ENCODE results near the gene VAV3. TPM values are rescaled to one million over a fixed set of nuclear protein-coding genes. Genes with fewer than 3 reads are reported as not detected.

VAV3 gene
- total RNA-seq, 1 experiment from 2014 or later: not detected

- TF ChIP-seq ZFX (IDR thresholded peaks at IDR 0.05) (no peak), SP1 (IDR thresholded peaks at IDR 0.05; ENCODE audit: low read depth) (no peak), CTCF (IDR thresholded peaks at IDR 0.05 in 2 of 3, conservative IDR thresholded peaks at IDR 0.05 in 1 of 3; ENCODE audit: borderline replicate concordance in 1 of 3, insufficient read depth in 1 of 3, low read depth in 2 of 3, low read length in 2 of 3) (peak in 1 of 3 experiments; percentile 12; a peak in 1 of 6 replicates), ELF1 (IDR thresholded peaks at IDR 0.05; ENCODE audit: borderline replicate concordance, low read depth) (no peak), JUND (IDR thresholded peaks at IDR 0.05) (no peak), RAD21 (IDR thresholded peaks at IDR 0.05; ENCODE audit: low read depth) (peak; percentile 16; the same call in 1 of the 2 replicates)
- no peaks in the 10 kb centered on the region for H3K4me1 ChIP-seq (ENCODE audit: control insufficient read depth in 1 of 2, insufficient read depth in 2 of 2, low read length in 2 of 2)
- BruUV-seq (replicated peaks): no TSS peak
- 0 out of 2 replicates have a peak, but pooled peaks cover 4% of the 10 kb centered on the region for H3K27me3 ChIP-seq (ENCODE audit: insufficient read depth, low read length)
- H3K9me3 ChIP-seq (ENCODE audit: control insufficient read depth in 1 of 2, insufficient read depth in 1 of 2, low read depth in 1 of 2, low read length in 2 of 2): no peaks in the 10 kb centered on the region
- H2AFZ ChIP-seq (ENCODE audit: low read depth, low read length, poor library complexity, severe bottlenecking): no peak overlapping the region
- DNase-seq (ENCODE audit: low read depth, low spot score) (no peak), ATAC-seq (no peak)
- ChIA-PET POLR2A (no interaction called here), RAD21 (ENCODE audit: low non-redundant PET in 1 of 2, low total read pairs in 2 of 2, uncharacterized antibody in 2 of 2, unreplicated experiment in 2 of 2) (no interaction called here), CTCF (interaction anchor here (0.8 to 1.6 kb wide), 2 partner anchors 338 to 340 kb away, joined by 3 read pairs; no protein-coding TSS in a partner anchor)
- H3K27ac ChIP-seq (ENCODE audit: low read depth, low read length): no peak overlapping the region
- H4K20me1 ChIP-seq (ENCODE audit: insufficient read depth): no peaks in the 10 kb centered on the region
- H3K9ac ChIP-seq (ENCODE audit: low read length): no peak overlapping the region
- no peaks in the 10 kb centered on the region for H3K36me3 ChIP-seq (ENCODE audit: control insufficient read depth in 1 of 2, insufficient read depth in 2 of 2, low read length in 2 of 2)
- H3K9me2 ChIP-seq (ENCODE audit: insufficient read depth): no peaks in the 10 kb centered on the region
- no peak overlapping the region for H3K4me2 ChIP-seq (ENCODE audit: low read length)
- intact Hi-C loops (cut with micrococcal nuclease): loop anchor here (1.0 to 10.0 kb wide), 3 partner anchors 338 to 1108 kb away; no protein-coding TSS in a partner anchor
- no peak overlapping the region for H3K4me3 ChIP-seq (replicated peaks in 1 of 2; ENCODE audit: low read depth in 1 of 2, low read length in 2 of 2)
- no peaks in the 10 kb centered on the region for H3K79me2 ChIP-seq (ENCODE audit: insufficient read depth, low read length)
Measured at GRCh38 chr1:107787299-107787698, 177.7 kb downstream of the VAV3 start.

DNA sequence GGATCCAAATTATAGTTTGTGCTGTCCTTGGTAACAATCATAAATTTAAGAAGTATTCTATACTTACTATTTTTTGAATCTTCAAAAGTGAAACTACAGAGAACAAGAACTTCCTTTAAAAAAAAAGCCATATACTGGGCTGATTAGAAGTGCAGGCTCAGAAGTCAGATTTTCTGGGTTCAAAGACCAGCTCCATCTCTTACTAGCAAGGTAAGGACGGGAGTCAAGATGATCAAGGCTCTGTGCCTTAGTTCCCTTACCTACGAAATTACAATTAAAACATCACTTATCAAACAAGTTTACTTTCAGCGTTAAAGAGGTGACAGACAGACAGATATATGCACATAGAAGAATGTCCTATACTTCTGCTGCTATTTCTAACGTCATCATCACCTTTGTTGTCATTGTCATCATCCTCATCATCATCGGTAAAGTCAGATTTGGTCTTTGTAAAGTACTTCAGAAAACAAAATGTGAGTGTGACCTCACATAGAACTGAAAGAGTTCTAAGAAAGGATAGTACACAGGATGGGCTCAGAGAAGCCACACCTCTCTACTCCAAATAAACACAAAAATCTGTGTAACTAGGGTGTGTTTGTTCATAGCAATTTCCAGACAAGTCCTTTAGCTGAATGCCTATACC, 178.7 kb downstream of the VAV3 start:
- TF ChIP-seq POLR2AphosphoS5 (IDR thresholded peaks at IDR 0.05; ENCODE audit: low read depth, low read length): no peak
- TF ChIP-seq MAX (IDR thresholded peaks at IDR 0.05): no peak
- no peak for TF ChIP-seq YY1 (IDR thresholded peaks at IDR 0.05; ENCODE audit: extremely low read depth, insufficient replicate concordance, low read depth, low read length)
- no peak for TF ChIP-seq RAD21 (IDR thresholded peaks at IDR 0.05; ENCODE audit: low read depth)
- no peak for TF ChIP-seq FOSL1 (IDR thresholded peaks at IDR 0.05; ENCODE audit: low read depth)
- no peak for TF ChIP-seq ZNF274 (IDR thresholded peaks at IDR 0.05; ENCODE audit: low read depth, low read length)
- TF ChIP-seq ATF3 (IDR thresholded peaks at IDR 0.05): no peak
- TF ChIP-seq, protein P1, sequence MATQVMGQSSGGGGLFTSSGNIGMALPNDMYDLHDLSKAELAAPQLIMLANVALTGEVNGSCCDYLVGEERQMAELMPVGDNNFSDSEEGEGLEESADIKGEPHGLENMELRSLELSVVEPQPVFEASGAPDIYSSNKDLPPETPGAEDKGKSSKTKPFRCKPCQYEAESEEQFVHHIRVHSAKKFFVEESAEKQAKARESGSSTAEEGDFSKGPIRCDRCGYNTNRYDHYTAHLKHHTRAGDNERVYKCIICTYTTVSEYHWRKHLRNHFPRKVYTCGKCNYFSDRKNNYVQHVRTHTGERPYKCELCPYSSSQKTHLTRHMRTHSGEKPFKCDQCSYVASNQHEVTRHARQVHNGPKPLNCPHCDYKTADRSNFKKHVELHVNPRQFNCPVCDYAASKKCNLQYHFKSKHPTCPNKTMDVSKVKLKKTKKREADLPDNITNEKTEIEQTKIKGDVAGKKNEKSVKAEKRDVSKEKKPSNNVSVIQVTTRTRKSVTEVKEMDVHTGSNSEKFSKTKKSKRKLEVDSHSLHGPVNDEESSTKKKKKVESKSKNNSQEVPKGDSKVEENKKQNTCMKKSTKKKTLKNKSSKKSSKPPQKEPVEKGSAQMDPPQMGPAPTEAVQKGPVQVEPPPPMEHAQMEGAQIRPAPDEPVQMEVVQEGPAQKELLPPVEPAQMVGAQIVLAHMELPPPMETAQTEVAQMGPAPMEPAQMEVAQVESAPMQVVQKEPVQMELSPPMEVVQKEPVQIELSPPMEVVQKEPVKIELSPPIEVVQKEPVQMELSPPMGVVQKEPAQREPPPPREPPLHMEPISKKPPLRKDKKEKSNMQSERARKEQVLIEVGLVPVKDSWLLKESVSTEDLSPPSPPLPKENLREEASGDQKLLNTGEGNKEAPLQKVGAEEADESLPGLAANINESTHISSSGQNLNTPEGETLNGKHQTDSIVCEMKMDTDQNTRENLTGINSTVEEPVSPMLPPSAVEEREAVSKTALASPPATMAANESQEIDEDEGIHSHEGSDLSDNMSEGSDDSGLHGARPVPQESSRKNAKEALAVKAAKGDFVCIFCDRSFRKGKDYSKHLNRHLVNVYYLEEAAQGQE (IDR thresholded peaks at IDR 0.05; ENCODE audit: low read depth): no peak
- TF ChIP-seq CEBPB (IDR thresholded peaks at IDR 0.05; ENCODE audit: low read depth): no peak
- ChIA-PET POLR2A (no interaction called here), RAD21 (ENCODE audit: low non-redundant PET in 1 of 2, low total read pairs in 2 of 2, uncharacterized antibody in 2 of 2, unreplicated experiment in 2 of 2) (no interaction called here), CTCF (interaction anchor here (1.6 kb wide), 1 partner anchor 339 kb away, joined by 3 read pairs; no protein-coding TSS in a partner anchor)
- intact Hi-C loops (cut with micrococcal nuclease): loop anchor here (5.0 to 10.0 kb wide), 2 partner anchors 856 to 1108 kb away; no protein-coding TSS in a partner anchor
- no peaks in the 10 kb centered on the region for H3K9me2 ChIP-seq (ENCODE audit: insufficient read depth)
- H3K9ac ChIP-seq (ENCODE audit: low read length): no peak overlapping the region
- H4K20me1 ChIP-seq (ENCODE audit: insufficient read depth): no peaks in the 10 kb centered on the region
- no peaks in the 10 kb centered on the region for H3K9me3 ChIP-seq (ENCODE audit: control insufficient read depth in 1 of 2, insufficient read depth in 1 of 2, low read depth in 1 of 2, low read length in 2 of 2)
- H3K36me3 ChIP-seq (ENCODE audit: control insufficient read depth in 1 of 2, insufficient read depth in 2 of 2, low read length in 2 of 2): no peaks in the 10 kb centered on the region
- no peaks in the 10 kb centered on the region for H3K79me2 ChIP-seq (ENCODE audit: insufficient read depth, low read length)
- H3K27me3 ChIP-seq (ENCODE audit: insufficient read depth, low read length): 0 out of 2 replicates have a peak, but pooled peaks cover 4% of the 10 kb centered on the region
- no peak overlapping the region for H3K4me3 ChIP-seq (replicated peaks in 1 of 2; ENCODE audit: low read depth in 1 of 2, low read length in 2 of 2)
- ATAC-seq: no peak
- BruUV-seq (replicated peaks): no TSS peak
- DNase-seq (ENCODE audit: low read depth, low spot score): no peak
- no peak overlapping the region for H3K4me2 ChIP-seq (ENCODE audit: low read length)
- H2AFZ ChIP-seq (ENCODE audit: low read depth, low read length, poor library complexity, severe bottlenecking): no peak overlapping the region
- no peak overlapping the region for H3K27ac ChIP-seq (ENCODE audit: low read depth, low read length)
- no peaks in the 10 kb centered on the region for H3K4me1 ChIP-seq (ENCODE audit: control insufficient read depth in 1 of 2, insufficient read depth in 2 of 2, low read length in 2 of 2)
